Type B pancreatic cell (in vitro differentiated cells): Measurements from ENCODE around the gene EEPD1. TPM values are rescaled to one million over a fixed set of nuclear protein-coding genes. Genes with fewer than 3 reads are reported as not detected.

Experiments
- DNase-seq: peaks from one replicate; pipeline ENCODE4 v3.0.0; 2021; ENCODE audit warnings: mixed read lengths; ENCODE audit not compliant: unreplicated experiment; ENCODE audit errors: extremely low spot score
- H3K27ac Mint-ChIP-seq: 2 replicates; pipeline ENCODE4 v1.8.0; 2021; ENCODE audit warnings: mild to moderate bottlenecking, mixed read lengths
- H3K27me3 Mint-ChIP-seq: 2 replicates; pipeline ENCODE4 v1.8.0; 2021; ENCODE audit warnings: mixed read lengths
- H3K36me3 Mint-ChIP-seq: 2 replicates; pipeline ENCODE4 v1.8.0; 2021; ENCODE audit warnings: mixed read lengths
- H3K4me1 Mint-ChIP-seq: one replicate; pipeline ENCODE4 v1.8.0; 2021; ENCODE audit warnings: mixed read lengths; ENCODE audit not compliant: unreplicated experiment
- H3K4me3 Mint-ChIP-seq: 2 replicates; pipeline ENCODE4 v1.8.0; 2021; ENCODE audit warnings: mild to moderate bottlenecking, mixed read lengths
- H3K9me3 Mint-ChIP-seq: 2 replicates; pipeline ENCODE4 v1.8.0; 2021; ENCODE audit warnings: mixed read lengths
- total RNA-seq: library from RNA; stranded (reverse); gene quantifications from 2 replicates; pipeline ENCODE4 v1.2.1, GENCODE V29; 2021; ENCODE audit warnings: low replicate concordance
- TF ChIP-seq, protein P1 (sequence below): fragments of 200-600 bp; sonication (generic); conservative IDR thresholded peaks from 2 replicates; pipeline ENCODE4 v1.5.0; 2021; ENCODE audit warnings: antibody characterized with exemption, mild to moderate bottlenecking

Gene EEPD1
- total RNA-seq, 1 donor from 2014 or later, result 35.8 TPM

- TF ChIP-seq, protein P1, sequence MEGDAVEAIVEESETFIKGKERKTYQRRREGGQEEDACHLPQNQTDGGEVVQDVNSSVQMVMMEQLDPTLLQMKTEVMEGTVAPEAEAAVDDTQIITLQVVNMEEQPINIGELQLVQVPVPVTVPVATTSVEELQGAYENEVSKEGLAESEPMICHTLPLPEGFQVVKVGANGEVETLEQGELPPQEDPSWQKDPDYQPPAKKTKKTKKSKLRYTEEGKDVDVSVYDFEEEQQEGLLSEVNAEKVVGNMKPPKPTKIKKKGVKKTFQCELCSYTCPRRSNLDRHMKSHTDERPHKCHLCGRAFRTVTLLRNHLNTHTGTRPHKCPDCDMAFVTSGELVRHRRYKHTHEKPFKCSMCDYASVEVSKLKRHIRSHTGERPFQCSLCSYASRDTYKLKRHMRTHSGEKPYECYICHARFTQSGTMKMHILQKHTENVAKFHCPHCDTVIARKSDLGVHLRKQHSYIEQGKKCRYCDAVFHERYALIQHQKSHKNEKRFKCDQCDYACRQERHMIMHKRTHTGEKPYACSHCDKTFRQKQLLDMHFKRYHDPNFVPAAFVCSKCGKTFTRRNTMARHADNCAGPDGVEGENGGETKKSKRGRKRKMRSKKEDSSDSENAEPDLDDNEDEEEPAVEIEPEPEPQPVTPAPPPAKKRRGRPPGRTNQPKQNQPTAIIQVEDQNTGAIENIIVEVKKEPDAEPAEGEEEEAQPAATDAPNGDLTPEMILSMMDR, result no peak
- Mint-ChIP-seq H3K36me3 (peaks cover 7% of the 10 kb centered on the region), H3K27me3 (no peaks in the 10 kb centered on the region), H3K27ac (no peak overlapping the region), H3K4me1 (peaks cover 19% of the 10 kb centered on the region), H3K9me3 (no peaks in the 10 kb centered on the region), H3K4me3 (no peak overlapping the region)
- no peak for DNase-seq
Measured at GRCh38 chr7:36191292-36191920, 38.4 kb downstream of the EEPD1 start.

DNA sequence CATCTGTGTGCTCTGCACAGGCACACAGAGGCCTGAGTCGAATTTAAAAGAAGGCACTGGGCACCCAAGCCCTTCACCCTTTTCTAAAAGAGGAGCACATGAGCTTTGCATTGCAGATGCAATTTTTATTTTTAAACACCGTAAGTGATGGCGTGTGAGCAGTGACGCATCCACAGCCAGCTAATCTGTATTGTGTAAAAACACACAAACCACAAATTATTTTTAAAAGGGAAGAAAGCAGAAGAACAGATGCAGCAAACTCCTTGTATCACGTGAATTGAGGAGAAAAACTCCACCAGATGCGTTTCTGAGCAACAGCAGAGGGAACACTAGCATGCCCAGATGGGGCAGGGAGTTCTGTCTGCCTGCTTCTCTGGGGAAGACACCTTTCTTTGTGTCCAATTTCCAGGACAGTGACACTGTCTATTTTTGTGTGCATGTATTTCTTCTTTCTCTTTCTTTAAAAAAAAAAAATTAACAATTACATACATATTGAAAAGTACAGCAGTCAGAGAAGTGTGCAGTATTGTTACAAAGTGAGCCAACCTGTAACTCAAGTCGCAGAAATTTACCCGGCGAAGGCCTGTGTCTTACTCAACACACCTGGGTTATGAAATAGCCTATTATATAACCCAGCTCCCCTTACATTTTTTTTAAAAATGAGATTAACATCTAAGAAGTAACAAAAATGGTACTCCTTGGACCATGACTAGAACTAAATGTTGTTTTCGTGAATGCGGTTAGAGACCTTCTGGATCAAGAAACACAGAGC is 39.2 kb downstream of the EEPD1 start:
- H3K27me3 Mint-ChIP-seq, result no peaks in the 10 kb centered on the region
- H3K27ac Mint-ChIP-seq, result no peak overlapping the region
- peaks cover 7% of the 10 kb centered on the region for H3K36me3 Mint-ChIP-seq
- H3K9me3 Mint-ChIP-seq, result no peaks in the 10 kb centered on the region
- no peak overlapping the region for H3K4me3 Mint-ChIP-seq
- no peak for DNase-seq
- TF ChIP-seq, protein P1, result no peak
- H3K4me1 Mint-ChIP-seq, result peaks cover 16% of the 10 kb centered on the region

GRCh38 chr7:36192877-36193276 is 39.8 kb downstream of the EEPD1 start:
- TF ChIP-seq, protein P1, result no peak
- no peak overlapping the region for H3K27ac Mint-ChIP-seq

GRCh38 chr7:36198854-36199266 is 45.8 kb downstream of the EEPD1 start:
- H3K4me3 Mint-ChIP-seq, result no peak overlapping the region
- peaks cover 12% of the 10 kb centered on the region for H3K36me3 Mint-ChIP-seq
- no peaks in the 10 kb centered on the region for H3K9me3 Mint-ChIP-seq
- no peaks in the 10 kb centered on the region for H3K27me3 Mint-ChIP-seq
- no peak for DNase-seq
- TF ChIP-seq, protein P1, result no peak
- H3K4me1 Mint-ChIP-seq, result peaks cover 29% of the 10 kb centered on the region
- no peak overlapping the region for H3K27ac Mint-ChIP-seq

More at GRCh38 chr7:36192877-36193276, 39.8 kb downstream of the EEPD1 start:
- H3K9me3 Mint-ChIP-seq, result no peaks in the 10 kb centered on the region
- no peaks in the 10 kb centered on the region for H3K27me3 Mint-ChIP-seq
- peaks cover 13% of the 10 kb centered on the region for H3K4me1 Mint-ChIP-seq
- H3K4me3 Mint-ChIP-seq, result no peak overlapping the region
- H3K36me3 Mint-ChIP-seq, result peaks cover 7% of the 10 kb centered on the region
- DNase-seq, result no peak

GRCh38 chr7:36199329-36199728 is 46.3 kb downstream of the EEPD1 start:
- DNase-seq, result no peak
- H3K36me3 Mint-ChIP-seq, result peaks cover 11% of the 10 kb centered on the region
- TF ChIP-seq, protein P1, result no peak
- H3K9me3 Mint-ChIP-seq, result no peaks in the 10 kb centered on the region
- H3K4me3 Mint-ChIP-seq, result no peak overlapping the region
- no peaks in the 10 kb centered on the region for H3K27me3 Mint-ChIP-seq
- peaks cover 33% of the 10 kb centered on the region for H3K4me1 Mint-ChIP-seq
- H3K27ac Mint-ChIP-seq, result no peak overlapping the region
